A172 (cell line): ENCODE data around the gene DAGLB. TPM values are rescaled to one million over a fixed set of nuclear protein-coding genes. Genes with fewer than 3 reads are reported as not detected.

Experiments
- DNase-seq: peaks from one replicate; pipeline ENCODE4 v3.0.0-alpha.2; 2015; ENCODE audit warnings: low spot score
- total RNA-seq: library from RNA; depleted of rRNA; stranded (reverse); fragments of >200 nt; shearing (Covaris generic); gene quantifications from 2 replicates; pipeline ENCODE4 v1.2.3, GENCODE V29; 2014; rRNA removed

The DAGLB gene
- total RNA-seq, 1 experiment from 2014 or later: 22.5 TPM

DNA sequence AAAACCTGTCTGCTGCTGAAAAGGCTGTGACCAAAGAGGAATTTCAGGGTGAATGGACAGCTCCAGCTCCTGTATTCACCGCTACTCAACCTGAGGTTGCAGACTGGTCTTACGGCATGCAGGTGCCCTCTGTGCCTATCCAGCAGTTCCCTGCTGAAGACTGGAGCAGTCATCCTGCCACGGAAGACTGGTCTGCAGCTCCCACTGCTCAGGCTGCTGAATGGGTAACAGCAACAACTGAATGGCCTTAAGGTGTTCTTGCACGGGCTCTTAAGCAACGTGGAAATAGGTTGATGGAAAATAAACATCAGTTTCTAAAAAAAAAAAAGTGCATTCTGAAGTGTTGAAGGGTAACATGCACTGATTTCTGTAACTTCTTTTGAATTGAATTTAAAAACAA is 82.3 kb downstream of the DAGLB start:
- no peak for DNase-seq

DNA sequence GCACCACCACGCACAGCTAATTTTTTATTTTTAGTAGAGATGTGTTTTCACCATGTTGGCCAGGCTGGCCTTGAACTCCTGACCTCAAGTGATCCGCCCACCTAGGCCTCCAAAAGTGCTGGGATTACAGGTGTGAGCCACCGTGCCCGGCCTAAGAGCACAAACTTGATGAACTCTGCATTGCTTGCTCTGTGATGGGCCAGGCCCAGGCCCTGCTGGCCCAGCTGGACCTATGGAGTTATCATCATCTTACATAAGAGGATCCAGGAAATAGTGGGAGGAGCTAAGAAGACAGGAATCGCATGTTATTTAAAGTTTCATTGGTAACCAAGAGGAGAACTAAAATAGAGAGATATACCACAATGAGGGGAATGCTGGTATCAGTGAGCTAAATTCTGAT is 86.9 kb downstream of the DAGLB start:
- no peak for DNase-seq

DNA sequence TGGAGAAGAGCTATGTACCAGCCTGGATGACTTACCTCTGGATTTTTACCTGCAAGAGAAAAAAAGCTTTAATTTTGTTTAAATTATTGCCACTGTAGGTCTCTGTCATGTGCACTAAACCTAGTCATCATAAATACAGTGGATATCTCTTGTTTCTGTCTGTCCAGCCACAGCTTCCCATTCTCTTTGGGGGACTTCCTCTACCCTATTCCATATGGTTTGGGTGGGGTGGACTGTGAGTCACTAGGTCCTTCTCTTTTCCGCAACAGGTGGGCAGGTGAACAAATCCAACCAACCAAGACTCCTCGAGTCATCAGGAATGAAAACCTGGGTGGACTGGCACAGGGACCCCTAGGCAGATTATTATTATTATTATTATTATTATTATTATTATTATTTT is 88.0 kb downstream of the DAGLB start:
- no peak for DNase-seq

Other genes with a start within 250 kb of the DAGLB start
- gene CYTH3, start 175.3 kb downstream of the DAGLB start, total RNA-seq: 34.8 and 50.7 TPM in 2 replicates
- gene FAM220A, start 99.0 kb downstream of the DAGLB start, total RNA-seq: 42.4 and 154 TPM in 2 replicates
- gene RAC1, start 73.4 kb downstream of the DAGLB start, total RNA-seq: 144 and 162 TPM in 2 replicates
- gene KDELR2, start 36.2 kb upstream of the DAGLB start, total RNA-seq: 181 and 208 TPM in 2 replicates
- gene GRID2IP, start 103.5 kb upstream of the DAGLB start, total RNA-seq: 0.03 and 0.22 TPM in 2 replicates
- 66.0 and 69.1 TPM in 2 replicates for gene ZDHHC4, start 129.5 kb upstream of the DAGLB start, total RNA-seq
- 28.3 and 30.0 TPM in 2 replicates for gene INTS15, start 142.1 kb upstream of the DAGLB start, total RNA-seq
- 4.3 and 5.4 TPM in 2 replicates for gene ZNF853, start 167.7 kb upstream of the DAGLB start, total RNA-seq
- 7.7 and 20.4 TPM in 2 replicates for gene ZNF316, start 189.4 kb upstream of the DAGLB start, total RNA-seq